GM21786 (cell line): ENCODE data around the gene PCDHGA5.
"Not testable (repeated sequence)": the region's sequence is repeated elsewhere in the genome, so short reads cannot be mapped to it uniquely, and the experiment has no call there.

Source experiments
- ATAC-seq: cut with Tn5 transposase; IDR thresholded peaks from one replicate; pipeline ENCODE4 v1.9.1; 2021; ENCODE audit not compliant: unreplicated experiment

The PCDHGA5 gene

DNA sequence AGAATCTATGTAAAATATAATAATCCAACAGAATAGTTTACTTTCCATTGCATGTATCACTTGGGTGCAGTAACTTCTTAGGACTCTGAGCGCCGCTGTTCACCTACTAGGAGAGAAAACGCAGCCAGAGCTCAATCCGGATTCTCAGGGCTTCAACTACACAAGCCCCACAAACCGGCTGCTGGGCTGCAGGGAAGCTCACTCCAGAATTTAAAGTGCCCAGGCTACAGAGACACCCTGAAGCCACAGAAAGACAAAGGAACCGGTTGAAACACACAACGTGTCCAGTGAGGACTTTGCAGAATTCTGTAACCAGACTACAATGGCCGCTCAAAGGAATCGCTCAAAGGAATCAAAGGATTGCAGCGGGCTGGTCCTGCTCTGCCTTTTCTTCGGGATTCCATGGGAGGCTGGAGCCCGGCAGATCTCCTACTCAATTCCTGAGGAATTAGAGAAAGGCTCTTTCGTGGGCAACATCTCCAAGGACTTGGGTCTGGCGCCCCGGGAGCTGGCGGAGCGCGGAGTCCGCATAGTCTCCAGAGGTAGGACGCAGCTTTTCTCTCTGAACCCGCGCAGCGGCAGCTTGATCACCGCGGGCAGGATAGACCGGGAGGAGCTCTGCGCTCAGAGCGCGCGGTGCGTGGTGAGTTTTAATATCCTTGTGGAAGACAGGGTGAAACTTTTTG is 49.0 kb downstream of the PCDHGA5 start, which contains the start of gene PCDHGA10:
PCDHGA10 (plus strand) TSS at position 134 of the 686 bp plus-strand sequence; CDS start at position 323, 189 bp downstream.
- ATAC-seq, result peak; percentile 78

- ATAC-seq, result no peak
Measured at GRCh38 chr5:141413540-141414069, 49.6 kb downstream of the PCDHGA5 start.

- not testable (repeated sequence) for ATAC-seq
Measured at GRCh38 chr5:141414548-141415274, 50.7 kb downstream of the PCDHGA5 start.

GRCh38 chr5:141415275-141415618 is 51.3 kb downstream of the PCDHGA5 start:
- not testable (repeated sequence) for ATAC-seq
